HG03025 (cell line): Measurements from ENCODE around the gene PPARGC1A.

Source experiments
- ATAC-seq: cut with Tn5 transposase; IDR thresholded peaks from one replicate; pipeline ENCODE4 v1.9.1; 2021; ENCODE audit warnings: mild to moderate bottlenecking, moderate library complexity; ENCODE audit not compliant: unreplicated experiment, low FRiP score

The PPARGC1A gene

DNA sequence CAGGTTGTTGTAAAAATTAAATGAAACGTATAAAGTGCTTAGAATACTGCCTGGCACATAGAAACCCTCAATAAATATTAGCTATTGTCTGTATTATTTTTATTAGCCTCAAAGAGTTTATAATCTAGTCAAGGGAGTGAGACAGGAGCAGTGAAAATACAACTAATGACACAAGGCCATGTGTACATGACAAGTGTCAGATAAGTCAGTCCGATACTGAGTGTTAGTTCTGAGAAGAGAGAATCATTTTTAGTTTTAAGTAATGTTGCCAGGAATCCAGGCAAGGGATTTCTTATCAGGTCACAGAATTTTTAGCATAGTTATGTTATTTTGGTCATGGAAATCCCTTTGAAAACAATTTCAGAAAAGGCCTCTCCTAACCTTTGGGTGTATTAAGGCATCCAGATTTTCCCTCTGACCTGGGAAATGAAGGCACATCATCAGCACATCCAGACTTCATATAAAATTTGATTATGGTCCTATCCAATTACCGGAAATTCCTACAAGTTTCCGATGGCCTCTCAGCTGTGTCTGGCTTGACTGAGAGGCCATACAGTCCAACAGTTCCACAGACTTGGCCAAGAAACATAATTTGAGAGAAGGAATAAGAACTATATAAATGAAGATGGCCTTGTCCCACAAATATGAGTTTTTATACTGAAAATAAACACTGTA is 35.7 kb downstream of the PPARGC1A start:
- no peak for ATAC-seq

DNA sequence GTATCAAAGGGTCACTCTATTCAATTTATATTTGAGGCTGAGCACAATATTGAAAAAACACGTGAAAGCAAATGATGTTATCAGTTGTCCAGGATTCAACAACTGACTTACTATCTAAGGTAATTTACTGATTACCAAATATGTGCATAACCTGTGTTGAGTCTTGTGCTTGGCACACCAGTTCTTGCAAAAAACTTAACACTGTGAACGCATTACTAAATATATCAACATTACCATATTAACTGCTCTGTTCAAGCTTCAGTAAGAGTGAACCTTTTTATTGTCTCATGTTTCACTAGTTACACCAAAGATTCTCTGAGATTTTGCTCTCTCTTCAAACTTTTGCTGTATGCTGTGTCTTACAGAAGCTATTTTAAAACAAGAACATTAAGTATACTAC is 38.4 kb downstream of the PPARGC1A start:
- ATAC-seq, result no peak

DNA sequence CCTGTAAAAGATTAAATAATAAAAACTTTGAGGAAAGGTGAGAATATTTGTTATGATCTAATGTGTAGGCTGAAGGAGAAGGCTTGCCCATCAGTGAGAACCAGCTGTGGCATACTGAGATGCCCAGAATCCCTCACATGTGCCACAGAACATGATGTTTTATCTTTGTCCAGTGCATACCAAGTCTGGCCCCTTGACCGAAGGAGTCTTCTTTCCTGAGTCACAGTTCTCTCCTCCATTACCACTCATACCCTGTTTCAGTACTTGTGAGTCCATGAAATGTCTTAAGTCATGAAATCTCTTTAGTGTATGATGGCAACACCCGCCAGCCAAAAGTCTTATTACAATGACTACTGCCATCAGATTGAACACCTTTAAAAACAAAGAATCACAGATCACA is 42.7 kb downstream of the PPARGC1A start:
- ATAC-seq, result no peak

DNA sequence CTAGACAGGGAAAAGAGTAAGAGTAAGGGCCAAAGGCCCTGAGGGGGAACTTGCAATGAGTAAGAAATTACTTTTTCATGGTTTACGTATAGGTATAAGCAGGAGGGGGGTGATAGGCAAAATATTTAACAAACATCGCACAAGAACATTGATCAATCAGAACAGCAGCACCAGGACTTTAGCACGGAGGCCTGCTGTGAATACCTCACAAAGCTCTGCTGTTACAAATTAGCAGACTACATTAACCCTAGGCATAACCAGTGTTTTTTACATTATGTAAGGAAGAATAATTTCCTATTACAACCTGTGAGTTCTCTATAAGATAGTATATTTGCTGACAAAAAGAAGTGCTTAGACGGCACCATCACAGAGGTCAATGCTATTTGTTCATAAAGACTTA is 44.9 kb downstream of the PPARGC1A start:
- ATAC-seq, result no peak

DNA sequence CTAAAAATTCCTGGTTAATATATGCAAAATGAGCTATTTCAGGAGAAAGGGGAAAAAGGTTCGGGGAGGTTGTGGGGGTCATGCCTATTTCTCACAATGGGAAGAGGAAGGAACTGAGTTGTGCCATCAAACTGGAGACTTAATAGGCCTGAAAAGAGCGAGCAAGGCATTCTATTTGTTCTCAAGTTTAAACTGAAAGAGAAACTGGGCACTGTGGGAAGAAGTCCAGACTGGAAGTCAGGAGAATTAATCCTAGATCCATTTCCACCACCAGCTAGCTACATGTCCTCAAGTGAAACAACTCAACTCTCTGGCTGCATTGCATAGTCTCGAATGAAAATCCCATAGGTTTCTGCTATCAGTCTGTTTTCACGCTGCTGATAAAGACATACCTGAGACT is 50.6 kb downstream of the PPARGC1A start:
- no peak for ATAC-seq

DNA sequence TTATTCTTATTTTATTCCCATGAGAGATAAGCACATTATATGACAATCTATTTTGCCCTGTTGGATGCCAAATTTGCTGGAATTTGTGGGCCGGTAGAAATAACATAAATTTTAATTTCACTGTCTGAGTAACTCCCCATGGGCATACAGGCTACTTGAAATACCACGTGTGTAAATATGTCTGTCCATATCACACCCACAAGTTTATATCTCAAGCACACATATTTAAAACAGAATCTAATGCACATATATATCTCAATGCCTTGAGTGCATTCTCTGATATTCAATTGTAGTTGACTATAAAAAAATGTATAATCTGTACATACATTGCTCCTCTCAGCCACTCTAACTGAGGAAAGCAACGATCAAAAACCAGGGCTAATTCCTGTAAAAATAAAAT is 51.2 kb downstream of the PPARGC1A start:
- ATAC-seq, result no peak

DNA sequence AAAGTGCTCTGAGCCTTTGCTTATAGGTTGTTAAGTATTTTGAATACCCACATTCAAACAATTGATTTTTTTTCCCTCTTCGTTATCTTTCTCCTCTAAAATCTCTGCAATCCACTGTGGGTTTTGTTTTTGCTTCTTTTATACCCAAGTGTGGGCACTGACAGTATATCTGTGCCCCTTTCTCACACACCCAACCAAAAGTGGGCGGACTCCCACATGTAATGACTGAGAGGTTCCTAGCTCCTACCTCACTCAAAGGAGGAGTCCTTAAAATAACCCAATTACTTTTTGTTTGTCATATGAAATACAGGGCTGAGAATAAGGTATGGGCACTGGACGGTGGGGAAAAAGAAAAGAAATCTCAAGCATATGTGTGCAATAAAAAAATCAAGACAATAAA is 51.7 kb downstream of the PPARGC1A start:
- ATAC-seq, result no peak

DNA sequence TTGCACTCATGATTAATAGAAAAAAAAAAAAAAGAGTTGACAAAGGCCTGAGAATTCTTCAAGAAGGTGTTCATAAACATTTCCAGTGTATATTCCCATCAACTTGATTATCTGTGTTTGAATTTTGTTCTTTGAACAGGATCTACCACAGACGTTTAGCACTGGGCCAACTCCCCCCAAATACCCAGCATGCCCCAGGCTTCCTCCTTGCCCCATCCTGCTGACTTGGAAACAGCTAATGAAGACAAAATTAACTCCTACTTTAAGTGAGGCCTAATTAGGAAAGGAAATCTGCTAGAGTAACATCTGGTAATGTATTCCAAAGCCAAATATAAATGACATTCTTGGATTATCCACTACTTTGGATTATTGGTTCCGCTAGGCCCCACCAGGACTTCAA is 52.5 kb downstream of the PPARGC1A start:
- ATAC-seq, result no peak

DNA sequence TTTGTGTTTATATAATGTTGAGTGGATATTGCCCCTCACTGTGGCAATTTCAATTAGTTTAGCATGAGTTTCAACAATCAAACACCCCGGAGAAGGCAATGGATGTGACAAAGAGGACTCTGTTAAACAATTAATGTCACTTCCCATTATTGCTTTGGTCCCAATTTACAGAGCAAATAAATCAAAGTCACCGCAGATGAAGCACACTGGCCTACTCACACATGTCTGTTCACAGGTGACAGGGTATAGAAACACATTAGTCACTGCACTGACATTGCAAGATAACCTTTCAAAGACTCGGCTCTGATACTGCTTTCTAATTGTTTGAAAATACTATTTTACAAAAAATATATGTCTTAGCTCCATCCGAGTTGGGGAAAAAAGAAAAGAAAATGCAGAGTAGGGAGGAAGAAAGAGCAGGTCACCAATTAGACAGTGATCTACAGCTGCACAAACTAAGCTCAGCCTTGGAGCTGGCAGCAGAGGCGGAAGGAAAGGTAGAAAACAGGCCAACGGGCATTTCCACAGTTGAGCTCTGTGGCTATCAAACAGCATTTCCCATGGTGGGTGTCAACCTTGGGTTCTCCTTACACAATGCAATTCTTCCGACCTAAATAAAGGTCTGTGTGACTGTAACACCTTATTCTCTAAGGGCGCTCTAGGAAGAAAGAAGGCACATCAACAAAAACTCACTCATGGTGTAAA is 53.9 kb downstream of the PPARGC1A start:
- no peak for ATAC-seq

DNA sequence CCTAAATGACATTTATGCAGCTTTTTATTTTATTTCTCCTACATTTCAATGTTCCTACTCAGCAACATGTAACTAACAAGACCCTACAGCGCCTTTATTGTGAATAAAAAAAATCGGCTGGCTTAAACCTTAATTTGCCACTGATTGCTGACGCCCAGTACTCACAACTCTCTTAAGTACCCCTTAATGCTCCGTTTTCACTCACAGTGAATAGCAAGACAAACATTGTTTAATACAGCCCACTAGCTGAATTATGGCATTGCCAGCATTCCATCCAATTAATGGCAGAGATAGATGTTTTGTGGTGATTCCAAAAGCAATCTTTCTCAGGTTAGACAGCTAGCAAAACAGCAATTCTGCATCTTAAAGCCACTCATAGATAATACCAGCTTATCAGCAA is 61.1 kb downstream of the PPARGC1A start:
- no peak for ATAC-seq

DNA sequence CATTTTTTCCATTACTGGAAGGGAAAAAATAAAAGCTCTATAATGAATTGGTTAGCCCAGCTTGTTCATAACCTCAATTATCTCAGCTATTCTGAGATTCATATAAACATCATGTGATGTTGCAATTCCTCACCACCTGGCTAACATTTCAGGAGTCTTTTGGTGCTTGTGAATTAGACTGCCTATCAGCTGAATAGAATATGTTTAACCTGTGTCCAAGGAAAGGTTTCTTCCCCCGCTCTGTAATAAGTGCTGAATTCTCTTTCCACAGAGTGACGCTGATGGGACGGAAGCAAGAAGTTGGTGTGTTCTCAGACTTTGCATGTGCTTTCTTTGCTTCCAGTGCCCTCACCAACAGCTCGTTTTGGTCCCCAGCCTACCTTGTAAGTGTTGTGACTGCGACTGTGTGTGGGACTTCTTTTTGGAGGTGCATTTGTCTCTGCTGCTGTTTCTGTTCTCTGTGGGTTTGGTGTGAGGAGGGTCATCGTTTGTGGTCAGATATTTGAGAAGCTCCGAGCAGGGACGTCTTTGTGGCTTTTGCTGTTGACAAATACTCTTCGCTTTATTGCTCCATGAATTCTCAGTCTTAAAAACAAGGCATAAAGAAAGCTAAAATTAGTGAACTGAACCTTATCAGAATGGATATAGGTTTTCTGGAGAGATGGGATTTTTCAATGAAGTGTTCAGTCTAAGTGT is 61.7 kb downstream of the PPARGC1A start:
- no peak for ATAC-seq

DNA sequence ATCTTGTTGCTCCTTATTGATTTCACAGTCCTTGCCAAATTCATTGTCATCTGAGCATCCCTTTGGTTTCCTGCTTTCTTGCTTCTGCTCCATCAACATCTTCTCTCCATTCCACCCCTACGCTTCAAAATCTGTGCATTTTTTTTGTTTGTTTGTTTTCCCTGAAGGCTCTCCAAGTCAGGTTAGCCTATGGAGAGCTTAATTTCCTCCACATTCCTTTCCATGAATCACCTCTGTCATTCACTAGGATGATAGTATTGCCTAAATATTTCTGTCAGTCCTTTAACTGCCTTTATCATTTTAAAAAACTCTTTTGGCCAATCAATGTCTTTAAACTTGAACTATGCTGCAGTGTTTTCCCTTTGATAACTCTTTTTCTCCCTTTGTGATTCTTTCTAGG is 67.7 kb downstream of the PPARGC1A start:
- no peak for ATAC-seq

DNA sequence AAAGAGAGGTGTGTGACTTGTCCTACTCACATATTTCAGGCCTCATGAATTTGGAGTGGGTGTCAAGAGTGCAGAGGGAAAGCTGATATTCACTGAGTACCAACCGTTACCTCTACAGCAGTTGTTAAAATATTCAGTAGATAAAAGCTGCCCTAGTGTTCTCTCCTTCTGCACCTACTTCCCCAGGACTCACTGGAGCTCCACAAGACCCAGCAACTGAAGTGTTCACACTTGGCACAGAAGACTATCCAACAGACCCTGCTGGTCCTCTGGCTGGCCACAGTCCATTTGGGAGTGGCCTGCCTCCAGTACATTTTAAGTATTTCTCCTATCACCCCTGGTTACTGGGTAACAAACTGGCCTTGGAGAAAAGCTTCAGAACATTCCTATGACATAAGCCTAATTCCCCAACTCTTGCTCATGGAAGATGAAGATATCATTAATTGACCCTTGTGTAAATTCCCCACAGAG is 70.8 kb downstream of the PPARGC1A start:
- ATAC-seq, result no peak

DNA sequence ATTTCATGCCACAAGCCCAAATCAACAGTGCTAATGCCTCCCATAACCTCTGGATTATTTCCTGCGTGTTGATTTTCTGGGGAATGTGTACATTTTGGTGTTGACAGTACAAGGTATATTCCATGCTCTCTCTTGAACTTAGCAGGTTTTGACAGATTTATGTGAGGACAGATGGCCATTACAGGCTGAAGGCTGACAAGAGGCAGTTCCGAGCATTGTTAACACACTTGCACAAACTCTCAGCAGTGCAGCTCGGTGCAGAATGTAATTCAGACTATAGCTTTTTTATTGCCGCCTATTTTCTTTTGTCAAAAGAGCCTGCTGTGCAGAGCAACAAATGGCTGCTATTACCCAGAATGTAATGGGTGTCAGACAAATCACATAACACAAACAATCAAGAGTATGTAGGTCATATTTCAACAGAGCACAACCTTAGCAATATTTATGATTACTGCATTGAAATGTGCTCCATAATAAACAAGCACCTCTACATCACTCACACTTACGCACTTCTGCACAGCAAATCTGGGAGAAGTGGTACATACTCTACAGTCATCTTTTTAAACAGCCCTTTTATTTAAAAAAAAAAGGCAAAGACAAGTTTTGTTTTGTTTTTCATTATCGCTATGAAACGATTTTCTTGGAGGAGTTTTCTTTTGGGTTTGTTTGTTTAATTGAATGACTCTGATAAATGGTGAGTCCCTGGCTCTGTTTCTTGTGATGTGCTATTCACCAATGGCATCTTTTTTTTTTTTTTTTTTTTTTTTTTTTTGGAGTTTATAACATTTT is 71.6 kb downstream of the PPARGC1A start:
- no peak for ATAC-seq

DNA sequence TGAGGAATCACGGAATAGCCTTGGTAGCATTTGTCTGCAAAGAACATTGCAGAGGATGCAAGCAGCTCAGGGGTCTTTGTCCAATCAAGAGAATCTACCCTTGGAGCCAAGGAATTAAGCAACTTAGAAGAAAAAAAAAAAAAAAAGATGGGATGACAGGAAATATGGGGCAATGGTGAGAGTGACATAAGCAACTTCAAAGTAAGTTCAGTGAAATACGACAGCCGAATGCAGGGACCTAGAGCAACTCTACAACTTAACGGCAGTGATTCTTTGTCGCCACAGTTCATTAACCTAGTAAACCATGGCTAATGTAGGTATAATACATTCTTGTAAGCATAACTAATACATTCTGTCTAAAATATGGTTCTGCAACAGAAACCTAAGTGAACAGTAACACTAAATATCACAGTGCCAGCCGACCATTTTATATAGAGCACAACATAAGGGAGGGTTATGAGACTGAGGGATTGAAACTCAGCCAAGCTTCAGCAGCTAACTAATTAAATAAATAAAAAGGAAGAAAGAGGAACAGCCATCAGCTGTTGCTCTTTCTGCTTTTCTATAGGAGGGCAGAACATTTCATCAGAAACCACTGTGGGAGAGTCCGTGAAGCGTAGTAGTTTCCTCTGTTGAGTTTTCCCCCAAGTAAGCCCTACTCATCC is 74.7 kb downstream of the PPARGC1A start:
- no peak for ATAC-seq

DNA sequence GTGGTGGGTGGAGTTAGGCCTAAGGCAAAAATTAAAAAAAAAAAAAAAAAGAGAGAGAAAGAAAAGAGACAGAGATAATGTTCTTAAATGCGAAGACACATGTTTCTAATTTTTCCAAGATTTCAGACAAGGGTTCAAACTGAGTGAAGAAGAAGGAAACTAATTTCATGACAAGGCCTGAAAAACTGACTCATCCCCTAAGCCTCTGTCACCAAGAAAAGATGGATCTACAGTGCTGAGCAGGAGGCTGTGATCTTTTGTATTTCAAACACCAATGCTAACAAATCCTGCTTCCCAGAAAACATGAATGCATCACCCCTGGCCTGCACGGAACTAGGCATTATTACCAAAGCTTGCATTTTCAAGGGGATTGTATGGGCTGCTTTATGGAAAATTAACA is 75.3 kb downstream of the PPARGC1A start:
- no peak for ATAC-seq

DNA sequence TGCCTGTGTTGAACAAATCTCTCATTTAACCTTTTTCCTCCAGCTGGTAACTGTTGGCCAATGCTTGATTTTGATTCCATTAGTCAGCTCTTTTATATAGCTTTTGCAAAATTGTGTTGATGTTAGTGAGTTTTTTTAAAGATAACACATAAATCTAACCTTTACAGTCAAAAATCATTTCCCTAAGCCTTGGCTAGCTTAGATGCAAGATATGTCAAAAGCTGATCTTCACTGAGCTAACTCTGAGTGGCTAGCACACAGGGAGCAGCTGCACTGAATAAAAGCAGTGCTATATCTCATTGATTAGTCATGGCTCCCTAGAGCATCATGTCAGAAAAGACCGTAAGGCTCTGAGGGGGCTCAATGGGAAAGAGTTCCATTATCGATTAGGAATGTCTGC is 78.7 kb downstream of the PPARGC1A start:
- ATAC-seq, result no peak

DNA sequence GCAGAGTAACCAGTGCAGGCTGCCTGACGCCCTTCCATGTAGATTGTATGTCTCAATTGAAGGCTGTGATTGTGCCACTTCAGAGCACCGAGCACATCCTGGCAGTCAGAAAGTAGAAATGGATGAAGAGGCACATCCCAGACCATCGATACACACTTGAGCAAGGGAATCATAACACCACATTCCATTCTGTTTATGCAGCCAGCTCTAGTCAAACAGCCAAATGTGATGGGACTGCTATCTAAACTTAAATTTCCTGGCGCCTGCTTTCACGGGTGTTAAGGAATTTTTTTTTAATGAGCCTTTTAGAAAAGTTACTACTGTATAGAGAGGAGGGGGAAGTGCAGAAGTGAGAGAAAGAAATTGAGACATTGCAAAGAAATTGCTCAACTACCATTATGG is 84.4 kb downstream of the PPARGC1A start:
- no peak for ATAC-seq

DNA sequence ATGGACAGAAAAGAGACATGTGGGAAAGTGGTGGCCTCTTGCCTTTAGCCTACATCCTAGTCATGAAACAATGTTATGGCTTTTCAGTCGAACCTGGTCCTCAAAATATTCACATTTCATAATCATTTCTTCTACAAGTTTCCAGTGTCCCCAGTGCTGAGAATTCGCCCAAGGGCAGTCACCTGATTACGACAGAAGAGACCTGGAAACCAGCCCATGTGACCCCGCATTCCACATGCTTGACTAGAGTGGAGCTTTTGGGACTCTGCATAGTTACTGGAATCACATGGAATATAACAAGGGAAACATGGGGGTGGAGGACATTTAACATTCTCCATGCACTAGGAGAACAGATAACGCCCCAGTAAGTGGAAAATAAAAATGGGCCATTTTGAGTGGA is 100.1 kb downstream of the PPARGC1A start:
- no peak for ATAC-seq

DNA sequence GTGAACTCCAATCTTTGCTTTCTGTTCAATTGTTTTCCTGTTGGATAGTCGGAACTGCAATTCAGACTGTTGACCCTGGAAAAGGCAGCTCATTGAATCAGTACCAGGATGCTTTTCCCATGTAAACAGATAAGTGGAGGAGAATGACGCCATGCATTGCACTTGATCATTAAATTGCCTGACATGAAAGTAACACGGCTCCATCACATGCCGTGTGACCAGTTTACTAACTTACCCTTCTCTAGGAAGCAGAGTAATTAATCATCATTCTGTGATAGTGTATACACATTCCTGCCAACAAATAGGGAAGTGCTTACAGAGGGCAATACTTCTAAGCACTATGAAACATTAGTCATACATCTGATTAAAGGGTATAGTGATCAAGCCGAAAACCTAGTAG is 101.4 kb downstream of the PPARGC1A start:
- no peak for ATAC-seq
